SKM-1 treated with dmso at 0.1 percent for 144 hours (cell line): ENCODE data around the gene NUDT21.
A peak's percentile ranks its signal among the peaks of the same experiment; 100 is the strongest.

ENCODE experiments used
- DNase-seq: peaks from one replicate; lab custom pipeline; 2025; ENCODE audit not compliant: unreplicated experiment; lab: John Stamatoyannopoulos, UW

NUDT21 gene

DNA sequence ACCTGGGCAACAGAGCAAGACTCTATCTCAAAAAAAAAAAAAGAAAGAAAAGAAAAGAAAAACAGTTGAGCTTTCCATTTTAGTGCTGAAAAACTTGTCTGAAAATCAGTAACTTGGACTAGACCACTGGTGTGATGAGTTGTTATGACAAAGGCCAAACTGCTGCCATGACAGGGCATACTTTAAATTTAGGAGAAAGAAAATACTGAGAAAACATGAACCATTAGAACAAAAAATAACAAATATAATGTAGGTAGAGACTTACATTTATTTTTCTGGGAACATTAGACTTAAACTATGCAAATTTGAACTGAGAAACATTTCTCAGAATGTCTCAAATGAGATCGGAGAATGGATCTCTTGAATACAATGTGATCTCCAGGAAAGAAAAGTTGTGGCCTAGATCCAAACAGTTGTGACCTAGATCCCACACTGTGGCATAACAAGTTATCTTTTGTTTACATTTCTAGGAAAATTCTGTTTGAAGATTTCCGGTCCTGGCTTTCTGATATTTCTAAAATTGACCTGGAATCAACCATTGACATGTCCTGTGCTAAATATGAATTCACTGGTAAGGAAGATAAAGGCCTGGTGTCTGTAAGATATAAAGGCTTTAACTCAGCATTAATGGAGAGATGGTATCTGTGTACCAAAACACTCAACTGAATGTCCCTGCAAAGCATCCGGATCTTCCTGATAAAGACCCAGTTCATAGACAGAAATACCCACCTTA lies 11.1 kb upstream of the NUDT21 start:
- DNase-seq, result no peak

DNA sequence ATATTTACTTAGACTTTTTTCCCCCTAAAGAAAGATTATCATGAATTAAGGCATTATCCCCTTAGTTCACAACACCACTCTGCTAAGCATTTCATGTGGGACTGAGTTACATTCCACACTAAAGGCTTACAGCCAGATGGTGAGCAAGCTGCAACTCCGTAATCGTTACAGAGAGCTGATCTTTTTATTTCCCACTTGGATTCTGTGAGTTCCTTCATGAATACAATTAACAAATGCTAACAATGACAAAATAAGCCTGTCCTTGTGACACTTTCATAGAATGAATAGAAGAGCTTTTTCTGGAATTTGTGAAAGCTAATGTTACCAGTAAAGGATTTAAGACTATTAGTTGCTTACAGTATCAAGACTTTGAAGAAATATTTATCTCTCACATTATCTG lies 9.0 kb upstream of the NUDT21 start:
- DNase-seq, result no peak

DNA sequence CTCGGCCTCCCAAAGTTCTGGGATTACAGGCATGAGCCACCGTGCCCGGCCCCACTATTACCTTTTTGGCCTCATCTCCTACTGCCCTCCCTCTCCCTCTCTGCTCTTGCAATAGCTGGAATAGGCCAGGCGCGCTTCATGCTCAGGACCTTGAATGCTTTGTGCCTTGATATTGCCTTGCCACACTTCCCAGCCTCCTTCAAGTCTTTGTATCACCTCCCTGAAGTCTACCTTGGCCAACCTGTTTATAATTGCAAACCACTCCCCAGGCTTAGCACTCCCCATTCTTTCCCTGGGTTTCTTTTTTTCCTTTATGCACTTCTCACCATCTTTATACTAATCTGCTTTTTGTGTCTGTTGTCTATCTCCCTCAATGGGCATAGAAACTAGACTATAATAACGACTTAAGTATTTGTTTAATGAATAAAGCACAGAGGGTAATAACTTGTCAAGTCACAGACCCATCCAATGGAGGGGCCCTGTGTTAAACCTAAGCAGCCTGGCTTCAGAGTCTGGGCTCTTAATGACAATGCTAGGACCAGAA lies 6.9 kb upstream of the NUDT21 start:
- DNase-seq, result no peak

DNA sequence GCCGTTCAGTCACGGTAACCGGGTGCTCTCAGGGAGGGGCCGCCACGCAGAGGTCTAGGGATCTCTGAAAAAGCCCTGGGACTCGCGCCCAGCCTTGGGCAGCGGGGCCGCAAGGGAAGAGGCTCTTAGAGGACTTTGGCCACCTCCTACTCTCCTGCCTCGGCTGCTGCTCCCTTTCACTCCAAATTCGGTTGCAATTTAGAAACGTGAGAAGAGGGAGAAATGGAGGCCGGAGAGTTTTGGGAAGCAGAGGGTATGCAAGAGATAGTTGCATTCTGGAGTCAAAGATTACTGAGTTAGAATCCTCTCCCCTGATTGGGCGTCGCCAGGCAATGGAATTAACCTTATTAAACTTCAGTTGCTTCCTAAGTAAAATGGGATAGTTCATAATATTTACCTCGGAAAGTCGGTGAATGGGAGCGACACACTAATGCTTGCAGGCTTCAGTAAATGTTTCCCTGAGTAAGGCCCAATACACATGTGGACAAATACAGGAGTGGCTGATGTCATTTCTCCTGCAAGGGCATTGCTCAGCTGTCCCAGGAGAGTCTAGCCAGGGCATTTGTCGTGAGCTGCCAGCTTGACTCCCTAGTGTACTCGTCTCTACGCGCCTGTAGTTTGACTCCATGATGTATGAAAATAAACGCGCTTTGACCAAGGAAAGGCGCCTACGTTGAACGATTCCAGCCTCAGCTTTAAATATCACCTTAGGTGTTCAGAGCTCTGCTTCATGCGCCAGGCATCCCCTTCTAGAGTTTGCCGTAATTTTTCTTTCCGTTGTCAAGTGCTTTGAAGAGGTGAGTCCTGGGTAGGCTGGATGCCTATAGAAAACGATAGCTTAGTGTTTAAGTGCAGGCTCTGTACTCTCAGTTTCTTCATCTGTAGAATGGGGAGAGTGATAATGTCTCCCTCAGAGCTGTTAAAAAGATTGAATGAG lies 889 bp upstream of the NUDT21 start:
- DNase-seq, result no peak

DNA sequence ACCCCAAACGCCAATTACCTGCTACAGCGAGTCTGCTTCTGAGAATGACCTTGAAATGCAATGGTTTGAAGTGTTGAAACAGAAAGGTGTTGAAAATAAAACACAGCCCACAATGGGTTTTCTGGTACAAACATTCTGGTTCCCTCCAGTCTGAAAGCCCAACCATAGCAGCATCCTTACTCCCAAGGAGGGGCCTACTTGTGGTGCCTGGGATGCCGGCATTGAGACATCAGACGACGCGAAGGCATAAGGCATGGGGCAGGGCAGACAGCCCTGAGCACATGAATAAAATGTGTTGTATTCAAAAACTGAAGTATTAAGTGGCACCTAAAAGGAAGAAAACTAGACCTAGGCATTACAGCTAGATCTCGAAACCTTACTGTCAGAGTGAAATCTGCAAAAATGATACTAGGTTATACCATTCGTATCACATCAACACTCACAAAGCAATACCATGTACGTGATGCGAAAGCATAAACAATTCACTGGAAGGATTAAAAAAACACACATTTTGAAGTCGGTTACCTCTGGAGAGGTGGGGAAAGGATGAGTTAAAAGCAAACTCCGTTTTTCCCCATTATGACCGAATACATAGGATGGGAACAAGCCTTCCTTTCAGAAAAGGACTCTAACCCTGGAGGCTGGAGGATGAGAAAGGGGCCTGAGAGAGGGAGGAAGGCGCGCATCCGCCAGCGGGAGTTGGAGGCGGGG lies 702 bp downstream of the NUDT21 start:
- DNase-seq, result no peak

DNA sequence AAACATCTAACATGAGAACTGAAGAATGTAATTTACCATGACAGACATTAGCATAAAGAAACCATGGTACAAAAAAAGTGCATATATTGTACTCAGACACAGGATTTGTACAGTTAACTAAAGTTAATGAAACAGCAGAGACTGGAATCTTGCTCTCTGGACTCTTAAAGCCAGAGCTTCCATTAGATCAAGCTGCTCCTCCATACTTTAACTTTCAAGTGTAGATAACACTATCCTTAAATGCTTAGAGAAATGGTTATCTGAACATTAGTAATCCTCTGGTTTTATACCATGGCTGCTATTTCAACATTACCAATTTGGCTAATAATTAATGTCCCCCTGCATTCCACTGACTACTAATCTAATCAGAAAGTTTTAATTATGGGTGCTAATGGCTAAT lies 3.1 kb downstream of the NUDT21 start:
- no peak for DNase-seq

DNA sequence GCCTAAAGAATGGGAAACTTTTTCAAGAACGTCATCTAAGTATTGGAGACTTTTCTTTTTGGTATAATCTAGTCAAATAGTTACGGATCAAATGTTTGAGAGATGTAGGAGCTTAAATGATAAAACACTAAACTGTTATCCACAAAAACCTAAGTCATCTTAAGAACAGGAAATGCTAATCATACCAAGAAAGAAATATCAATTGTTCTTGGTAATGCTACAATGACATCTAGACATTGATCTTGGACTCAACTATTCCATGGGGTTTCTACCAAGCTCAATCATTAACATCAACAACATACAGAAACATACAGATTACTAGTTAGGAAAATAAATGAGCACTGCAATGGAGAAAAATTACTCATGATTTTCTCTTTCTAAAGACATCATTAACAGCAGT lies 3.8 kb downstream of the NUDT21 start:
- DNase-seq, result no peak

DNA sequence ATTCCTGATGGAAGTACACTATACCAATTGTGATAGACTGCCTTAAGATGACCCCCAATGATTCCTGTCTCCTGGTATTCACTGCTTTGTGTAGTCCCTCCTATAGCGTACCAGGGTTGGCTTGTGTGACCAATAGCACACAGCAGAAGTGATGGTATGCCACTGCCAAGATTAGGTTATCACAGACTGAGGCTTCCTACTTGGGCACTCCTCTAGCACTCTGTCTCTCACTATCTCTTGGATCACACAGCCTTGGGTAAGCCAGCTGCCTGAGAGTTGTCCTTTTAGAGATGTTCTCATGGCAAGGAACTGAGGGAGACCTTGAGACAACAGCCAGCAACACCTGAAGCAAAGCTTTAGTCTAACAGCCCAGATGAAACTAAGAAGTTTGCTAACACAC lies 13.1 kb downstream of the NUDT21 start:
- no peak for DNase-seq

DNA sequence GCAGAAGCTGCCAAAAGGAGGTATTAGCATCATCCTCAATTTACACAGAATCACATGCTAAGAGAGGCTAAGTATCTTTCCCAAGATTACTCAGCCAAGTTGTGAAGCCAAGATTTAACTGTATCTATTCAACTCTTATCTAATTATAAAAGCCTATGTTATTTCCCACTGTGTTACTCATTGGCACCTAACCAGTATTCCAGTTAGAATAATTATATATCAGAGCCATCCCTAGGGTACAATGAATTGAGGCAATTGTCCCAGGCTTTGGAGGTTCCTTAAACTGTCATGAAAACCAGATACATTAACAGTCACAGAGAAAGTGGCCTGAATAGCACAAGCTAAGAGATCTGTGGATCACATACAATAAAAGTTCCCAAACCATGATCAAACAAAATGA lies 14.9 kb downstream of the NUDT21 start:
- no peak for DNase-seq

DNA sequence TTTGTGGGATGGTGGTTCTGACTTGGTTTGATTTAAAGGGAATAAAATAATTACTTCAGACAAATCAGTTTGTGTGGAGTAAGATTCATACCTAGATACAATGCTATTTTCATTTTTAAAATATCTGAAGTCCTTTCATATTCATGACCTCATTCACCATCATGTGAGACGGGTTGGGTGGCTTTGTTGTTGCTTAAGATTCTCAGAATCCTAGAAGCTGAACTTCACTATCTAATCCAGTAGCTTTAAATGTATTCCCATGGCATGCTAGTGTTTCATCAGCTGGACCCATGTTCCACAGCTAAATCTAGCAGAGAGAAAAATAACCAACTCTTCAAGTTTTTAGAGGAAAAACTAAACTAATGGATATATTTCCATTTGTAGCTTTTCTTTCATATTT lies 23.0 kb downstream of the NUDT21 start:
- DNase-seq, result no peak

DNA sequence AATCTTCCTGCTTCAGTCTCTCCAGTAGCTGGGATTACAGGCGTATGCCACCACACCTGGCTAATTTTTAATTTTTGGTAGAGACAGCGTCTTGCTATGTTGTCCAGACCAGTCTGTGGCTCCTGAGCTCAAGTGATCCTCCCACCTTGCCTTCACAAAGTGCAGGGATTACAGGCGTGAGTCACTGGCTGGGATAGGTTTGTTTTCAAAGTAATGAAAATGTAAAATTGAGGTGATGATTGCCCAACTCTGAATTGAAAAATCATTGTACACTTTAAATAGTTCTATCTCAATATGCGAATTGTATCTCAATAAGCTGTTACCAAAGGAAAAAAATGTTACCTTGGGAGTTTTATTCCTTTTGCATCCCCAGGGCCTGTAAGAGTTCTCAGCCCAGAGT lies 24.5 kb downstream of the NUDT21 start:
- DNase-seq, result no peak

DNA sequence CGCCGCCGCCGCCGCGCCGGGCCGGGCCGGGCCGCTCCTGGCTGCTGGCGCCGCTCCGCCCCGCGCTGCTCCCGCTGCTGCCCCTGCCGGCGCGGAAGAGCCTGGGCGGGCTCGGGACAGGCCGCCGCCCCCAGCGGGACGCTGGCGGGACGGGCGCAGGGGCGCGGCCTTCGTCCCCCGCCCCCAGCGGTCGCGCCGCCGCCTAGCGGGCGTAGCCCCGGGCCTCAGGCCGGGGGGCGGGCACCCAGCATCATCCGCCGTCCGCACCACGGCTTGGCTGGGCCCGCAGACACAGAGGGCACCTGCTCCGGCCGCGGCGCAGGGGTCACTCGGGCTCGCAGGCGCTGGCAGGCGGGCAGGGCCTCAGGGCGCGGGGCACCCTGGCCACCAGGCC lies 25.7 kb downstream of the NUDT21 start, which contains the start of gene AMFR:
Gene AMFR, minus strand, starts transcription at position 107 of the 394 bp plus-strand sequence. CDS start 218 bp downstream, outside the sequence.
- peak; percentile 54 for DNase-seq

DNA sequence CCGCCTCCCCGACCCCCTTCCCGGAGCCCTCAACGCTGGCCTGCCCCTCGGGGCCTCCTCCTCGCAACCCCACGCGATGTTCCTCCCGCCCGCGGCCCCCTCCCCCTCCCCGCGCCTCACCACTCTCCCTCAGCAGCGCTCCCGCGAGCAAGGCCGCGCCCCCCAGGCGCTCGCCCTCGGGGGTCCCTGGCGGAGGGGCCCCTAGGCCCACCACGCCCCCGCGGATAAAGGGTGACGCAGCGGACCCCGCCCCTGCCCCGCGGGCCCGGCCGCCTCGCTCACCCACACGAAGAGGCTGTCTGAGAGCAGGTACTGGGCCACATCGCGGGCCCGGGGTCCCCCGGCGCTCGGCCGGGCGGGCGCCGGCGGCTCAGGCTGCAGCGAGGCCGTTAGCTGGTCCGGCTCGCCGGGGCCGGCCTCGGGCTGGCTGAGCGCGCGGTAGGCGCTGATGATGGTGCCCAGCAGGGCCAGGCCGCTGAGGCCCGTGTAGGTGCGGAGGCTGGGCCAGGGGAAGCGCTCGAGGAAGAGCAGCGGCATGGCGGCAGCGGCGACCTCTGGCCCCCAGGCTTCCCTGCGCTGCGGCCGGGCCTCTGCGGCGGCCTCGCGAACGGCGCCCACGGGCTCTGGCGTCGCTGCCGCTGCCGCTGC lies 26.2 kb downstream of the NUDT21 start:
- DNase-seq, result no peak

DNA sequence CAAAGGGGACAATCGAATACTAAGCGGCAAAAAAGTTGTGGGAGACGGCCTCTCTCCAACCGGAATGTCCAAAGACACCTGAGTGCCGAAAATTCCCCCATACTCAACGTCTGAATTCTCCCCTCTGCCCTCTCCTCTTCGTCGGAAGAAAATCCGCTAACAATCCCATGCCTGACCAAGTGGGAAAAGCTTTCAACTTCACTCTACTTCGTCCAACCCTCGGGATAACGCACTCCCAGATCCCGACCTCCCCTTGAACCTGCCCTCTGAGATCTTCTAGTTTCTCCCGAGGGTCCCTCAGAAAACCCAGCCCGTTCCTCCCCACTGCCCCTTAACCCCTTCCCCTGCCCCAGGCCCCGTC lies 26.7 kb downstream of the NUDT21 start:
- no peak for DNase-seq

DNA sequence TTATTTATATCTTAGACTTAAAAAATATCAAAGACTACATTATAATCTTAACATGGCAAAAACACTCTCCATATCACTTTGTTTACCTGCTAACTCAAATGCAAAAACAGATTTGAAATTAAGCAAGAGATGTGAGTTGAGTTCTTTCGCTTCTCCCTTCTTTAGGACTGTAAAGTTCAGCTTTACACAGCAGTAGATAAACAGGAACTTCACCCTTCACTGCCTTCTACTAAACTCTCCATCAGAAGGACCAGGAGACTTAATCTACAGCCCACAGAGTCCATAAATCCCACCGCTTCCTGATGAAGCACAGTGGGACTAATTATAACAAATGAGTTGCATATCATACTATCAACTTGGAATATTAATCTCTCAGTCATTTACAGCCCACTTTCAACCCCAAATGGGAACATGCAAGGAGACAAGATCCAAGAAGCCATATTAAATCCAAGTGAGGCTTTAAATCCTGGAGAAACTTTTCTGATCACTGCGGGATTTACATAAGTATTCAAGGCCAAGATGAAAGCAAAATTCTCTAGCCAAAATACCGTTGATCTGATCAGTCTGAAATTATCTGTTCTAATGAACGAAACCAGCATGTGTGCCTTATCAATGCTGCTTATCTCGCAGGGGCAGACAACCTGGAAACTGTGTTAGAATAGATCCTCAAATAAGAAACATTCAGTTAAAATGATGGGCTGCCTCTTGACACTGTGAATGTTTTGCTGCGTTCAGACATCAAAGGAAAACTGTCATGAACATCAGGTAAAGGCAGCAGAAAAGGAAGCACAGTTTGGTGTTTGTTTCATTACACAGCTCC lies 27.3 kb downstream of the NUDT21 start:
- peak; percentile 46 for DNase-seq

DNA sequence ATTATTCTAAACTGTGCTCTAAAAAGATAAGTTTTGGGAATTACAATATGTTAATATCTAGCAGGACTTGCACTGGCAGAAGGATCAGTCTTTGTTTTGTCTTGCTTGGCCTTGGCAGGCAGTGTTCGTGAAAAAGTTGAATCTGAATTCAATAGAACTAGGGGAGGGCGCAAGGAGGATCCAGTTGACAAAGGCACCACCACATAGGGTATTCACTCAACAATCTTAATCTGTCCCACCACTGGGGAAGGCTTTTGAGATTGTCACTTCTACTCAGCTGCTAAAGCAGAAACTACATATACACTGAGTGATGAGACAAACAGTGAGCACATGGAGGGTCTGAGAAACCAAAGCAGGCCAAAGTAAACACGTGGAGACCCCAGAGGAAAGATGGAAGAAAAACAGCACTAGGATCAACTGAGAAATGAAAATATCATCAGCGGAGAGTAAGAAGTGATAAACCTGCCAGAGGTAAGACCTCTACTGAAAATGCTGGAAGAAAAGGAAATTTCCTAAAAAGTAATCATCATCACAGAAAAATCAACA lies 28.2 kb downstream of the NUDT21 start:
- DNase-seq, result no peak

DNA sequence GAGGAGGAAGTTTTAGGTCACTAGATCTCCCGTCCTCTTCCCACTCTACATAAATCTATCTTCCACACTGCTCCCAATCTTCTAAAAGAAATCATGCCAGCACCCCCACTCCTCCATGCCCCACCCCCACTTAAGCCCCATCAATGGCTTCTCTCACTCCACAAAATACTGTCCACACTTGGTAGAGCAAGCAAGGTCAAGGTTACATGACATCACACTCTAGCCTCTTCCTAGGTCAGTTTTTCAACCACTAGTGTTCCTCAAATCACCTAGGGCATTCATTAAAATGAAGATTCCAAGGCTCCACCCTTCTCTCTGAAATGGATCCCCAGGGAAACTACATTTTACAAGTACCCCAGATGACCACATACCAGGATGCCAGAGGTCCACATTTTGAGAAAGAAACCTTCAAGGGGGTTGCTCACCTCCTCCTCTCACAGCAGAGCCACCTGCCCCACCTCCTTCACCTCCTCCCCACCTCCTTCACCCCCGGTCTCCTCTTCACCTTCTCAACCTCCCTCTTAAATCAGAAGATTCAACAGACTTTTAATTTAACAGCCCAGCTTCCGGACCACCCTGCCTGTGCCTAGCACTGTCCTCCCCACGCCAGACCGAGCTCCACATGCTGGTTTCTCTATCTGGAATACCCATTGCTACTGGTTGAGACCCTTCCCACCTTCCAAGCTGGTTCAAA lies 29.0 kb downstream of the NUDT21 start:
- DNase-seq, result no peak

DNA sequence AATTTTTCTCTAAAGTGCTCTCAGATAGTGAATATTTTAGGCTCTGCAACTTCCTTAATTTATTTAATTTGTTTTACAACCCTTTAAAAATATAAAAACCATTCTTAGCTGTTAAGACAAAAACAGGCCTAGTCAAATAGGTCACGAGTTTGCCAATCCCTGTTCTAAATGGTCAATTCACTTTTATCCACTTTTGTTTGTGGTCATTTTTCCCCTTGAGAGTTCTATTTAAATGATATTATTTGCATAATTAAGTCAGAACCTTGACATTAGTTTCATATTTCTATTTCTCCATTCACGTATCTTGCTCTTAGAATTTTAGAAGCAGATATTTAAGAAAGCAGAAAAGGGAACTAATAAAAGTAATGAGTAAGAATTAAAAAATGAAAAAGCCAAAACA lies 29.8 kb downstream of the NUDT21 start:
- no peak for DNase-seq

DNA sequence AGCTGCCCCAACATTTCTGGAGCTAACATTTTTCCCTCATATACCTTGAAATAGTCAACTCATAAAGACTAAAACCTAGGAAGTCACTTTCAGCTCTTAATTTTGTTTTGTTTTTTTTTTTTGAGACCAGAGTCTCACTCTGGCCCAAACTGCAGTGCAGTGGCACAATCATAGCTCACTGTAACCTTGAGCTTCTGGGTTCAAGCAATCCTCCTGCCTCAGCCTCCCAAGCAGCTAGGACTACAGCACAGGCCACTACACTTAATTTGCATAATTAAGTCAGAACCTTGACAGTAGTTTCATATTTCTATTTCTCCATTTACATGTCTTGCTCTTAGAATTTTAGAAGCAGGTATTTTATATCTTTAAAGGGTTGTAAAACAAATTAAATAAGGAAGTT lies 30.5 kb downstream of the NUDT21 start:
- no peak for DNase-seq
